ENCODE data around the gene ZKSCAN2. TPM values are rescaled to one million over a fixed set of nuclear protein-coding genes. Genes with fewer than 3 reads are reported as not detected.

ZKSCAN2 gene
- polyA plus RNA-seq, 2 of the 4 experiments (the other 2 are of a cell fraction) = 2.0 to 3.4 TPM

DNA sequence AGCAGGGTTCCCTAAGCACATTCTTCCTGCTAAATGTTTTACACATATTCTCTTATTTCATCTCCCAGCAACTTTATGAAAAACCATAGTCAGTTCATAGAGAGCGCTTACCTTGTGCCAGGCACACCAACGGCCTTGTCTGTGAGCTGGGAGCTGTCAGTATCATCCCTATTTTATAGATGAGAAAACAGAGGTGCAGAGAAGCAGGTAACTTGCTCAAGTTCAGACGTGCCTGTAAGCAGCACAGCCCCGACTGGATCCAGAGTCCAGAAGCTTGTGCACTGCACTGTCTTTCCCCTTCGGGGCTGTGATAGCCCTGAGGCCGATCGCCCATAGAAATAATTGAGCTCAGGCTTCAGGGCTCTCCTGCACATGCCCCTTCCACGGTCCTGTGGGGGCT lies 34.7 kb downstream of the ZKSCAN2 start:
- no peak overlapping the region for H3K27ac ChIP-seq
- H3K9me3 ChIP-seq = no peaks in the 10 kb centered on the region
- FAIRE-seq (no peak), ATAC-seq (no peak), DNase-seq (ENCODE audit: low read depth in 1 of 2, low spot score in 1 of 2) (no peak)
- ChIA-PET POLR2A (no interaction called here), CTCF (interaction anchor here (1.0 to 1.8 kb wide), 6 partner anchors 10 to 167 kb away, joined by 3 to 5 read pairs (median 4); no protein-coding TSS in a partner anchor)
- no peaks in the 10 kb centered on the region for H3K4me1 ChIP-seq
- H3K4me2 ChIP-seq = no peak overlapping the region
- no peak overlapping the region for H3K4me3 ChIP-seq
- TF ChIP-seq, protein P1, sequence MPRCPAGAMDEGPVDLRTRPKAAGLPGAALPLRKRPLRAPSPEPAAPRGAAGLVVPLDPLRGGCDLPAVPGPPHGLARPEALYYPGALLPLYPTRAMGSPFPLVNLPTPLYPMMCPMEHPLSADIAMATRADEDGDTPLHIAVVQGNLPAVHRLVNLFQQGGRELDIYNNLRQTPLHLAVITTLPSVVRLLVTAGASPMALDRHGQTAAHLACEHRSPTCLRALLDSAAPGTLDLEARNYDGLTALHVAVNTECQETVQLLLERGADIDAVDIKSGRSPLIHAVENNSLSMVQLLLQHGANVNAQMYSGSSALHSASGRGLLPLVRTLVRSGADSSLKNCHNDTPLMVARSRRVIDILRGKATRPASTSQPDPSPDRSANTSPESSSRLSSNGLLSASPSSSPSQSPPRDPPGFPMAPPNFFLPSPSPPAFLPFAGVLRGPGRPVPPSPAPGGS (IDR thresholded peaks at IDR 0.05) = no peak
- TF ChIP-seq ESRRA (IDR thresholded peaks at IDR 0.05; ENCODE audit: borderline replicate concordance, low read length) (no peak), CBX8 (IDR thresholded peaks at IDR 0.05) (no peak), RCOR1 (IDR thresholded peaks at IDR 0.05; ENCODE audit: low read depth, low read length) (no peak), ZNF302 (CRISPR knock-in tag; IDR thresholded peaks at IDR 0.05) (no peak), RAD21 (conservative IDR thresholded peaks at IDR 0.05 in 1 of 2, IDR thresholded peaks at IDR 0.05 in 1 of 2) (no peak), KDM5A (IDR thresholded peaks at IDR 0.05) (no peak), POLR2AphosphoS2 (conservative IDR thresholded peaks at IDR 0.05; ENCODE audit: low read length) (no peak), HEYL (CRISPR knock-in tag; IDR thresholded peaks at IDR 0.05) (no peak), FOSB (CRISPR knock-in tag; IDR thresholded peaks at IDR 0.05) (no peak), NR3C1 (IDR thresholded peaks at IDR 0.05) (no peak)
- TF ChIP-seq, protein P2, sequence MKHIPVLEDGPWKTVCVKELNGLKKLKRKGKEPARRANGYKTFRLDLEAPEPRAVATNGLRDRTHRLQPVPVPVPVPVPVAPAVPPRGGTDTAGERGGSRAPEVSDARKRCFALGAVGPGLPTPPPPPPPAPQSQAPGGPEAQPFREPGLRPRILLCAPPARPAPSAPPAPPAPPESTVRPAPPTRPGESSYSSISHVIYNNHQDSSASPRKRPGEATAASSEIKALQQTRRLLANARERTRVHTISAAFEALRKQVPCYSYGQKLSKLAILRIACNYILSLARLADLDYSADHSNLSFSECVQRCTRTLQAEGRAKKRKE (CRISPR knock-in tag; IDR thresholded peaks at IDR 0.05; ENCODE audit: low read depth) = no peak
- TF ChIP-seq, protein P3, sequence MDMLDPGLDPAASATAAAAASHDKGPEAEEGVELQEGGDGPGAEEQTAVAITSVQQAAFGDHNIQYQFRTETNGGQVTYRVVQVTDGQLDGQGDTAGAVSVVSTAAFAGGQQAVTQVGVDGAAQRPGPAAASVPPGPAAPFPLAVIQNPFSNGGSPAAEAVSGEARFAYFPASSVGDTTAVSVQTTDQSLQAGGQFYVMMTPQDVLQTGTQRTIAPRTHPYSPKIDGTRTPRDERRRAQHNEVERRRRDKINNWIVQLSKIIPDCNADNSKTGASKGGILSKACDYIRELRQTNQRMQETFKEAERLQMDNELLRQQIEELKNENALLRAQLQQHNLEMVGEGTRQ (IDR thresholded peaks at IDR 0.05) = no peak
- TF ChIP-seq, protein P4, sequence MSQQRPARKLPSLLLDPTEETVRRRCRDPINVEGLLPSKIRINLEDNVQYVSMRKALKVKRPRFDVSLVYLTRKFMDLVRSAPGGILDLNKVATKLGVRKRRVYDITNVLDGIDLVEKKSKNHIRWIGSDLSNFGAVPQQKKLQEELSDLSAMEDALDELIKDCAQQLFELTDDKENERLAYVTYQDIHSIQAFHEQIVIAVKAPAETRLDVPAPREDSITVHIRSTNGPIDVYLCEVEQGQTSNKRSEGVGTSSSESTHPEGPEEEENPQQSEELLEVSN (IDR thresholded peaks at IDR 0.05; ENCODE audit: borderline replicate concordance, low read depth) = no peak
- 54% methylated on average over 8 of the region's 8 CpGs for WGBS (ENCODE audit: missing lambda C conversion rate)

DNA sequence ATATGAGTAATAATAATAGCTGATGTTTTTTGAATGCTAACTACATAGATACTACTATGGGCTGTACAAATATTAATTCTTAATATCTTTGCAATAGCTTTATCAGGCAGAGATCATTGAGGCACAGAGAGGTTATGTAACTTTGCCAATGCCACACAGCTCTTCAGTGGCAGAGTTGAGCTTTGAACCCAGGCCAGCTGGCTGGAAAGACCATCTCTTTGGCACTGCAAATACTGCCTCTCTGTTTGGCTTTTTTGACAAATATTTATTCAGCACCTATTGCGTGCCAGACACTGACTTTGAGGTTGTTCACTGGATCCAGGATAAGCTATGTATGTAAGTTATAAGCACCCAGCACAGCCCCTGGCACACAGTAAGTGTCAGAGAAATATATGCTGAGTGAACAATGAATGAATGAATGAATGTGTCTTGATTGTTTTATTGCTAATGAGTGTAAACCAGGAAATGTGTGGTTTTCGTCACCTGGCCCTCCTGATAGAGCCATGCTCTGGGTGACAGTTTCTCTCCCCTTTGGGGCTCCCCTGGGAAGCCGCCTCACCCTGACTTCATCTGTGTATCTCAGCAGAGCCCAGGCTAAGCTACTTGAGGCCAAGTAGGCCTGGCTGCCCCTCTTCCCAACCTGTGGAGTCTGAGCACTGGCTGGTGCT lies 38.4 kb downstream of the ZKSCAN2 start:
- ChIA-PET POLR2A (no interaction called here), CTCF (interaction anchor here (0.6 to 1.9 kb wide), 4 partner anchors 14 to 427 kb away, joined by 3 to 6 read pairs (median 4); no protein-coding TSS in a partner anchor)
- WGBS (ENCODE audit: missing lambda C conversion rate) = 88% methylated on average over 3 of the region's 3 CpGs
- FAIRE-seq (no peak), DNase-seq (ENCODE audit: low read depth in 1 of 2, low spot score in 1 of 2) (no peak), ATAC-seq (no peak)
- TF ChIP-seq GATA3 (IDR thresholded peaks at IDR 0.05; ENCODE audit: borderline replicate concordance) = no peak
- TF ChIP-seq ZFP36 (IDR thresholded peaks at IDR 0.05; ENCODE audit: borderline replicate concordance, partially characterized antibody) = peak; percentile 39
- Histone ChIP-seq H3K4me3 (no peak overlapping the region), H3K4me2 (no peak overlapping the region), H3K27ac (no peak overlapping the region), H3K4me1 (no peaks in the 10 kb centered on the region), H3K9me3 (no peaks in the 10 kb centered on the region)

DNA sequence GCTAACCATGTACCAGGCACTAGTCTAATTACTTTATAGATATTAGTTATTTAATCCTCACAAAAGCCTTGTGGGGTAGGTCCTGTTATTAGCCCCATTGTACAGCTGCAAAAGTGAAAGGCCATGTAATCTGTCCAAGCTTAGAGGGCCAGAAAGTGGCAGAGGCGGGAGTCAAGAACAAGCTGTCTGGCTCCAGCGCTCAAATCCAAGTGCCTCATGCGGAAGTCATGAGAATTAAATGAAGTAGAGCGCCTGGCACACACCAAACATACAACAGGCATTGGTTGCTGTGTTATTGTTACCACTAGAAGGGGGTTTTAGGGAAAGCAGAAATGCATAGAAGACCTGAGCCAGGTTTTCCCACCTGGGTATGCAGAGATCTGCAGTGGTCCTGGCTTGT lies 39.7 kb downstream of the ZKSCAN2 start:
- WGBS (ENCODE audit: missing lambda C conversion rate) = 89% methylated on average over 4 of the region's 4 CpGs
- ATAC-seq = no peak
- Histone ChIP-seq H3K4me2 (no peak overlapping the region), H3K4me3 (no peak overlapping the region), H3K9me3 (no peaks in the 10 kb centered on the region), H3K27ac (no peak overlapping the region), H3K4me1 (no peaks in the 10 kb centered on the region)
- TF ChIP-seq, protein P5, sequence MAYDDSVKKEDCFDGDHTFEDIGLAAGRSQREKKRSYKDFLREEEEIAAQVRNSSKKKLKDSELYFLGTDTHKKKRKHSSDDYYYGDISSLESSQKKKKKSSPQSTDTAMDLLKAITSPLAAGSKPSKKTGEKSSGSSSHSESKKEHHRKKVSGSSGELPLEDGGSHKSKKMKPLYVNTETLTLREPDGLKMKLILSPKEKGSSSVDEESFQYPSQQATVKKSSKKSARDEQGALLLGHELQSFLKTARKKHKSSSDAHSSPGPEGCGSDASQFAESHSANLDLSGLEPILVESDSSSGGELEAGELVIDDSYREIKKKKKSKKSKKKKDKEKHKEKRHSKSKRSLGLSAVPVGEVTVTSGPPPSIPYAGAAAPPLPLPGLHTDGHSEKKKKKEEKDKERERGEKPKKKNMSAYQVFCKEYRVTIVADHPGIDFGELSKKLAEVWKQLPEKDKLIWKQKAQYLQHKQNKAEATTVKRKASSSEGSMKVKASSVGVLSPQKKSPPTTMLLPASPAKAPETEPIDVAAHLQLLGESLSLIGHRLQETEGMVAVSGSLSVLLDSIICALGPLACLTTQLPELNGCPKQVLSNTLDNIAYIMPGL (CRISPR knock-in tag; IDR thresholded peaks at IDR 0.05; ENCODE audit: borderline replicate concordance) = no peak
- TF ChIP-seq HEYL (CRISPR knock-in tag; IDR thresholded peaks at IDR 0.05) = no peak
- TF ChIP-seq HOXB13 (CRISPR knock-in tag; IDR thresholded peaks at IDR 0.05; ENCODE audit: low read depth) = no peak
- TF ChIP-seq JUN (IDR thresholded peaks at IDR 0.05) = no peak
- TF ChIP-seq GATA3 (IDR thresholded peaks at IDR 0.05; ENCODE audit: borderline replicate concordance) = no peak
- TF ChIP-seq POLR2AphosphoS2 (conservative IDR thresholded peaks at IDR 0.05; ENCODE audit: low read length) = no peak
- no peak for TF ChIP-seq KDM5A (IDR thresholded peaks at IDR 0.05)
- TF ChIP-seq, protein P1 (IDR thresholded peaks at IDR 0.05) = no peak
- TF ChIP-seq EHF (CRISPR knock-in tag; IDR thresholded peaks at IDR 0.05) = no peak
- TF ChIP-seq CBX8 (IDR thresholded peaks at IDR 0.05) = no peak
- no peak for TF ChIP-seq RAD21 (conservative IDR thresholded peaks at IDR 0.05 in 1 of 2, IDR thresholded peaks at IDR 0.05 in 1 of 2)
- no peak for TF ChIP-seq CHD4 (IDR thresholded peaks at IDR 0.05; ENCODE audit: borderline replicate concordance)
- no peak for TF ChIP-seq ESRRA (IDR thresholded peaks at IDR 0.05; ENCODE audit: borderline replicate concordance, low read length)
- TF ChIP-seq JUNB (IDR thresholded peaks at IDR 0.05) = no peak
- TF ChIP-seq, protein P6, sequence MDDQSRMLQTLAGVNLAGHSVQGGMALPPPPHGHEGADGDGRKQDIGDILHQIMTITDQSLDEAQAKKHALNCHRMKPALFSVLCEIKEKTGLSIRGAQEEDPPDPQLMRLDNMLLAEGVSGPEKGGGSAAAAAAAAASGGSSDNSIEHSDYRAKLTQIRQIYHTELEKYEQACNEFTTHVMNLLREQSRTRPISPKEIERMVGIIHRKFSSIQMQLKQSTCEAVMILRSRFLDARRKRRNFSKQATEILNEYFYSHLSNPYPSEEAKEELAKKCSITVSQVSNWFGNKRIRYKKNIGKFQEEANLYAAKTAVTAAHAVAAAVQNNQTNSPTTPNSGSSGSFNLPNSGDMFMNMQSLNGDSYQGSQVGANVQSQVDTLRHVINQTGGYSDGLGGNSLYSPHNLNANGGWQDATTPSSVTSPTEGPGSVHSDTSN (IDR thresholded peaks at IDR 0.05) = no peak
- no peak for TF ChIP-seq EHMT2 (IDR thresholded peaks at IDR 0.05; ENCODE audit: low read depth)
- CTCF ChIA-PET = interaction anchor here (0.6 to 1.9 kb wide), 5 partner anchors 78 to 281 kb away, joined by 3 to 6 read pairs (median 3); no protein-coding TSS in a partner anchor
- POLR2A ChIA-PET = no interaction called here
- FAIRE-seq = no peak
- DNase-seq (ENCODE audit: low read depth in 1 of 2, low spot score in 1 of 2) = no peak
